Heart right ventricle (tissue), 16 donors: ENCODE data around the gene ALAS2. TPM values are rescaled to one million over a fixed set of nuclear protein-coding genes. Genes with fewer than 3 reads are reported as not detected.

ENCODE experiments used
- ATAC-seq, 8 donors: fragments of 200-7000 bp; cut with Tn5 transposase; one replicate each; pipeline ENCODE4 v1.9.1; 2020; ENCODE audit warnings: mild to moderate bottlenecking in 8 of 8, moderate library complexity in 8 of 8, moderate number of reproducible peaks in 1 of 8
- DNase-seq, 2 donors: peaks; one replicate each; pipeline ENCODE4 v3.0.0-alpha.2; 2020
- H3K27ac ChIP-seq, 10 donors: fragments of 200-600 bp; sonication (generic) in 2 of 10; one replicate each; pipeline versions ENCODE4 v1.5.0 to v1.8.0; 2020 to 2022; ENCODE audit warnings: mild to moderate bottlenecking in 3 of 10
- H3K27me3 ChIP-seq, 7 donors: fragments of 200-600 bp; one replicate each; pipeline ENCODE4 v1.8.0; 2021 to 2022; ENCODE audit warnings: mild to moderate bottlenecking in 2 of 7
- H3K36me3 ChIP-seq, 9 donors: fragments of 200-600 bp; sonication (generic) in 1 of 9; one replicate each; pipeline versions ENCODE4 v1.5.0 to v1.8.0; 2020 to 2022; ENCODE audit warnings: mild to moderate bottlenecking in 2 of 9
- H3K4me1 ChIP-seq, 9 donors: fragments of 200-600 bp; sonication (generic) in 1 of 9; one replicate each; pipeline versions ENCODE4 v1.5.0 to v1.8.0; 2020 to 2022; ENCODE audit warnings: mild to moderate bottlenecking in 4 of 9
- H3K4me3 ChIP-seq, 10 donors: fragments of 200-600 bp; sonication (generic) in 2 of 10; one replicate each; pipeline versions ENCODE4 v1.5.0 to v1.8.0; 2020 to 2022; ENCODE audit warnings: mild to moderate bottlenecking in 7 of 10, moderate library complexity in 2 of 10
- H3K9me3 ChIP-seq, 11 donors: fragments of 200-600 bp in 10 of 11; sonication (generic) in 2 of 11; one replicate each; pipeline versions ENCODE4 v1.5.0 to v1.8.0; 2013 to 2022; ENCODE audit warnings: mild to moderate bottlenecking in 2 of 11, control low read depth in 1 of 11, moderate library complexity in 1 of 11
- WGBS, 2 donors: extraction: QIAGEN DNeasy Blood & Tissue Kit; methylation state at CpG; one replicate each; pipeline ENCODE4 v1.1.7; 2013; ENCODE audit warnings: inconsistent platforms in 1 of 2; 5-methylcytosine and 5-hydroxymethylcytosine counted together
- intact Hi-C, 10 donors: fragments of 100-400 bp; cut with DNase I; formaldehyde crosslinking; loops; one replicate each; pipeline versions ENCODE4 v1.11.1 to v1.14.2; 2022
- polyA plus RNA-seq, 2 donors: library from polyadenylated mRNA; stranded (reverse); fragments of 200-250 nt; gene quantifications; one replicate each; pipeline ENCODE4 v1.2.3, GENCODE V29; 2013
- total RNA-seq, 10 donors: library from RNA; stranded (reverse); fragmentation: NEBNext Ultra II Directional in 3 of 10; extraction: Animal tissue kit (Norgen Biotek cat#: 25700) in 3 of 10; gene quantifications; one replicate each; pipeline versions ENCODE4 v1.2.1 to v1.2.4, GENCODE V29; 2021 to 2023
- TF ChIP-seq, protein P1 (sequence below), 9 donors: fragments of 200-600 bp; sonication (generic) in 2 of 9; IDR thresholded peaks; one replicate each; pipeline versions ENCODE4 v1.5.0 to v1.8.0; 2021 to 2022; ENCODE audit warnings: antibody characterized with exemption in 9 of 9, mild to moderate bottlenecking in 5 of 9, moderate library complexity in 1 of 9
- donor health status: Arrhythmogenic right ventricular cardiomyopathy.
- donor health status: ischemic (EF 13 %, LVEDD 7.1; RV severe dilation, severe dysfunction).
- donor health status: healthy with polysubstance abuse.
- donor health status: DM: no; HTN: yes; CAD: no.
- donor health status: DM: no; HTN: no; CAD: no.
- donor health status: ischemic (EF 25% LVEDD 6.9; RV normal size, moderate dysfunction).
- donor health status: ischemic (EF 25% LVEDD 5.7; RV mildly dilated, moderate dysfunction).
- donor health status: healthy.
- donor health status: DM: yes; HTN: yes; CAD: no.
- donor health status: Ischemic cardiomyopathy.
- donor health status: ischemic (EF 35%, LVEDD 5.7; RV mildly dilated, moderate dysfunction).
- donor health status: nonischemic (EF 11% LVEDD 7.7; RV severe dilation, severe dysfunction).
- donor health status: DM: yes; HTN: yes; CAD: no.
- donor health status: PGD.
- donor health status: ischemic (EF 29% LVEDD 5.4; RV normal size, mild dysfunction).
- donor health status: nonischemic (EF 23%, LVEDD 6.1; RV moderate dilation, normal function).

The ALAS2 gene
- total and polyA plus RNA-seq, 12 donors: 0.04 to 3.8 (median 1.4) TPM; not detected in 1

DNA sequence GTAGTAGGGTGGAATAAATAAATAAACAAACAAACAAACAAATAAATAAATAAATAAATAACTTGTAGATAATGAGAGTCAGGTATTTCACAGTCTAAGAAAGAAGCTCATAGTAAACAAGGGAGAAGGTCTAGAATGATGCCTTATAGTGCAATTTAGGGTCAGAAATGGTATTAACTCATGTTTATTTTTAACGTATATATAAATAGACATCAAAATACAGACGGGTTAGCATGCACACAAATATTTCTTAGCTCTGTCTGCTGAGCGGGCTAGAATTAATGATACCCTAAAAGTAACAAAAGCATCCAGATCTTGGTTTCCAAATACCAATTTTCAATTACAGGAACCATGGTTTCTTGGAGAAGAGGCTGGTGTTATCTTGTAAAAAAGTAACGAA is 53.4 kb downstream of the ALAS2 start:
- no peaks in the 10 kb centered on the region for H3K4me1 ChIP-seq
- peaks cover 0 to 43% (median 0%) of the 10 kb centered on the region in 7 donors for H3K27me3 ChIP-seq
- WGBS, 2 donors: 63 to 76% methylated on average over 4 of the region's 4 CpGs
- no peak overlapping the region for H3K4me3 ChIP-seq
- no peak overlapping the region for H3K27ac ChIP-seq
- TF ChIP-seq, protein P1, sequence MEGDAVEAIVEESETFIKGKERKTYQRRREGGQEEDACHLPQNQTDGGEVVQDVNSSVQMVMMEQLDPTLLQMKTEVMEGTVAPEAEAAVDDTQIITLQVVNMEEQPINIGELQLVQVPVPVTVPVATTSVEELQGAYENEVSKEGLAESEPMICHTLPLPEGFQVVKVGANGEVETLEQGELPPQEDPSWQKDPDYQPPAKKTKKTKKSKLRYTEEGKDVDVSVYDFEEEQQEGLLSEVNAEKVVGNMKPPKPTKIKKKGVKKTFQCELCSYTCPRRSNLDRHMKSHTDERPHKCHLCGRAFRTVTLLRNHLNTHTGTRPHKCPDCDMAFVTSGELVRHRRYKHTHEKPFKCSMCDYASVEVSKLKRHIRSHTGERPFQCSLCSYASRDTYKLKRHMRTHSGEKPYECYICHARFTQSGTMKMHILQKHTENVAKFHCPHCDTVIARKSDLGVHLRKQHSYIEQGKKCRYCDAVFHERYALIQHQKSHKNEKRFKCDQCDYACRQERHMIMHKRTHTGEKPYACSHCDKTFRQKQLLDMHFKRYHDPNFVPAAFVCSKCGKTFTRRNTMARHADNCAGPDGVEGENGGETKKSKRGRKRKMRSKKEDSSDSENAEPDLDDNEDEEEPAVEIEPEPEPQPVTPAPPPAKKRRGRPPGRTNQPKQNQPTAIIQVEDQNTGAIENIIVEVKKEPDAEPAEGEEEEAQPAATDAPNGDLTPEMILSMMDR (IDR thresholded peaks at IDR 0.05): no peak
- H3K36me3 ChIP-seq: no peaks in the 10 kb centered on the region
- H3K9me3 ChIP-seq: peaks cover 0 to 8% (median 0%) of the 10 kb centered on the region in 11 donors
- DNase-seq (no peak), ATAC-seq (no peak)
- intact Hi-C loops: no loop called here

DNA sequence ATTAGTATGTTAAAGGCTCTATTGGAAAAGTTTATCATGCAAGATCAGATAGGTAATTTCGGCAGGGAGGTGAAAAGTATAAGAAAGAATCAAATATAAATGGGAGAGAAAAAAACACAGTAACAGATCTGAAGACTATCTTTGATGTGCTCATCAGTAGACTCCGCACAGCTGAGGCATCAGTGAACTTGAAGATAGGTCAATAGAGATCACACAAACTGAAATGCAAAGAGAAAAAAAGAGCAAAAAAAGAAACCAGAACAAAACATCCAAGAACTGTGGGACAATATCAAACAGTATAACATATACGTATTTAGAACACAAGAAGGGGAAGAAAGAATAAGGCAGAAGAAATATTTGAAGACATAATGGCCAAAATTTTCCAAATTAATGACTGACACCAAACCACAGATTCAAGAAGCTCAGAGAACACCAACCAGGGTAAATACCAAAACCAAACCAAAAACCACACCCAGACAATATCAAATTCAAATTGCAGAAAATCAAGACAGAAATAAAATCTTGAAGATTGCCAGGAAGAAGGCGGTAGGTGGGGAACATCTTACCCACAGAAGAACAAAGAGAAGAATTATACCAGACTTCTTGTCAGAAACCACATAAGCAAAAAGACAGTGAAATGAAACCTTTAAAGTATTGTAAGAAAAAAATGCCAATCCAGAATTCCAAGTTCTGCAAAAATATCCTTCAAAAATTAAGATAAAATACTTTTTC is 65.8 kb downstream of the ALAS2 start:
- 81 to 85% methylated on average over 4 of the region's 4 CpGs for WGBS, 2 donors
- Histone ChIP-seq H3K27ac (no peak overlapping the region), H3K27me3 (peaks cover 0 to 12% (median 0%) of the 10 kb centered on the region in 7 donors), H3K9me3 (peaks cover 0 to 16% (median 0%) of the 10 kb centered on the region in 11 donors), H3K4me1 (no peaks in the 10 kb centered on the region), H3K4me3 (no peak overlapping the region), H3K36me3 (no peaks in the 10 kb centered on the region)
- intact Hi-C loops: no loop called here
- TF ChIP-seq, protein P1 (IDR thresholded peaks at IDR 0.05): no peak
- DNase-seq (no peak), ATAC-seq (no peak)

DNA sequence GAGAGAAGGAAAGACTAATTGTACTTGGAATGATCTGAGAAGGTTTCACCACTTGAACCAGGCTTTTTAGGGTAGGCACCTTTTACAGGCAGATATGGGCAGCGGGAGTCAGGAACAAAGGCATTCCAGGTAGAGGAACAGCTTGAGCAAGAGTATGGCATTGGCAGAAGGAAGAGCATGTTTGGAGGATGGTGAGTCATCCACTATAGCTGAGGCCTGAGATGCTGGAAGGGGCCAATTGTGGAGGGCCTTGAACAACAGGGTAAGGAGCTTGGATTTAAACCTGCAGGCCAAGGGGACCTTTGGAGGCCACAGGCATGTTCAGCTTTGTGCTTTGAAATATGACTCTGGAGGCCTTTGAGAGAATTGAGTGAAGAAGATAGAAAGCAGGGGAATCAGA is 69.0 kb downstream of the ALAS2 start:
- TF ChIP-seq, protein P1 (IDR thresholded peaks at IDR 0.05): no peak
- Histone ChIP-seq H3K4me3 (no peak overlapping the region), H3K36me3 (no peaks in the 10 kb centered on the region), H3K9me3 (no peaks in the 10 kb centered on the region), H3K27ac (no peak overlapping the region), H3K4me1 (no peaks in the 10 kb centered on the region), H3K27me3 (peaks cover 0 to 17% (median 0%) of the 10 kb centered on the region in 7 donors)
- ATAC-seq: no peak
- 92 to 94% methylated on average over 1 of the region's 1 CpG for WGBS, 2 donors
- intact Hi-C loops: no loop called here
- DNase-seq: no peak

Other genes with a start within 250 kb of the ALAS2 start
- not detected for gene ITIH6, start 232.7 kb downstream of the ALAS2 start, total RNA-seq
- not detected for gene ITIH6, start 232.7 kb downstream of the ALAS2 start, polyA plus RNA-seq
- gene MAGED2, start 223.2 kb downstream of the ALAS2 start, total RNA-seq: 100 to 1,000 TPM in 6 of 10 donors, 10 to 100 TPM in 4; 85.6 to 130 (median 106) TPM
- gene MAGED2, start 223.2 kb downstream of the ALAS2 start, polyA plus RNA-seq: 10 to 100 TPM; 55.1 to 87.1 TPM
- 1 to 10 TPM; 1.4 to 4.1 (median 3.2) TPM for gene TRO, start 110.2 kb downstream of the ALAS2 start, total RNA-seq
- 1 to 10 TPM; 1.9 to 5.3 TPM for gene TRO, start 110.2 kb downstream of the ALAS2 start, polyA plus RNA-seq
- under 1 TPM in 5 of 10 donors, not detected in 5; 0.12 to 0.59 (median 0.24) TPM for gene PFKFB1, start 36.8 kb downstream of the ALAS2 start, total RNA-seq
- gene PFKFB1, start 36.8 kb downstream of the ALAS2 start, polyA plus RNA-seq: under 1 TPM in 1 of 2 donors, not detected in 1; 0.13 TPM
- gene APEX2, start 30.6 kb downstream of the ALAS2 start, total RNA-seq: 10 to 100 TPM in 4 of 10 donors, 1 to 10 TPM in 6; 8.7 to 12.5 (median 9.8) TPM
- 1 to 10 TPM; 3.7 to 9.4 TPM for gene APEX2, start 30.6 kb downstream of the ALAS2 start, polyA plus RNA-seq
- not detected for gene PAGE2B, start 44.1 kb upstream of the ALAS2 start, total RNA-seq
- not detected for gene PAGE2B, start 44.1 kb upstream of the ALAS2 start, polyA plus RNA-seq
- gene PAGE2, start 58.0 kb upstream of the ALAS2 start, total RNA-seq: not detected
- gene PAGE2, start 58.0 kb upstream of the ALAS2 start, polyA plus RNA-seq: not detected
- gene PAGE5, start 189.4 kb upstream of the ALAS2 start, total RNA-seq: not detected
- not detected for gene PAGE5, start 189.4 kb upstream of the ALAS2 start, polyA plus RNA-seq
- not detected for gene PAGE3, start 233.9 kb upstream of the ALAS2 start, total RNA-seq
- gene PAGE3, start 233.9 kb upstream of the ALAS2 start, polyA plus RNA-seq: not detected